ENCODE data around the gene PKP4.

GRCh38 chr2:158583923-158584322 lies 127.2 kb downstream of the PKP4 start:
- no peak for TF ChIP-seq JUN (IDR thresholded peaks at IDR 0.05; ENCODE audit: low read depth, low read length)
- TF ChIP-seq CTCF (IDR thresholded peaks at IDR 0.05; ENCODE audit: control extremely low read depth in 1 of 3, insufficient read depth in 1 of 3, low read depth in 1 of 3, low read length in 3 of 3) = no peak
- TF ChIP-seq SUZ12 (IDR thresholded peaks at IDR 0.05; ENCODE audit: low read length) = no peak
- no peak for TF ChIP-seq KDM5A (IDR thresholded peaks at IDR 0.05; ENCODE audit: low read length)
- TF ChIP-seq ASH2L (IDR thresholded peaks at IDR 0.05; ENCODE audit: low read length) = no peak
- no peak for TF ChIP-seq BCL11A (IDR thresholded peaks at IDR 0.05; ENCODE audit: low read depth in 2 of 2, low read length in 2 of 2)
